Measurements from ENCODE around the gene FAM72B. TPM values are rescaled to one million over a fixed set of nuclear protein-coding genes. Genes with fewer than 3 reads are reported as not detected.
"Not testable (repeated sequence)": the region's sequence is repeated elsewhere in the genome, so short reads cannot be mapped to it uniquely, and the experiment has no call there.

FAM72B gene
- polyA plus RNA-seq, 1 donor (not counting 4 experiments of a cell fraction or from before 2014, with no cell fraction given): 5.6 TPM

- H3K4me2 ChIP-seq (ENCODE audit: control insufficient read depth, extremely low read depth, insufficient read depth, low read depth, low read length); H3K27me3 ChIP-seq (ENCODE audit: control insufficient read depth, extremely low read depth, insufficient read depth, low read length); FAIRE-seq; H3K9ac ChIP-seq (ENCODE audit: control insufficient read depth, extremely low read depth, insufficient read depth, low read length); H3K4me1 ChIP-seq (ENCODE audit: control insufficient read depth, extremely low read depth, insufficient read depth, low read length); H3K36me3 ChIP-seq (ENCODE audit: control insufficient read depth in 2 of 2, extremely low read depth in 1 of 2, insufficient read depth in 2 of 2, low read length in 2 of 2); H3K4me3 ChIP-seq (ENCODE audit: control insufficient read depth in 2 of 3, extremely low read depth in 1 of 3, insufficient read depth in 2 of 3, low read depth in 1 of 3, low read length in 3 of 3); H3K9me3 ChIP-seq (ENCODE audit: control insufficient read depth, low read depth, low read length); H3K27ac ChIP-seq (ENCODE audit: control insufficient read depth, insufficient read depth, low read length); H2AFZ ChIP-seq (ENCODE audit: control insufficient read depth, low read length); H3K79me2 ChIP-seq (ENCODE audit: control insufficient read depth, insufficient read depth, low read length); DNase-seq (ENCODE audit: low read depth, low spot score); H3K9me1 ChIP-seq (ENCODE audit: control insufficient read depth, extremely low read depth, insufficient read depth, low read length); H4K20me1 ChIP-seq (ENCODE audit: control insufficient read depth, extremely low read depth, insufficient read depth, low read length); dilution Hi-C loops (cut with MboI; ENCODE audit: extremely low pct_ligation_motif_present, low sequenced_read_pairs): not testable (repeated sequence)
Measured at GRCh38 chr1:121161199-121161901, 22.8 kb downstream of the FAM72B start.

GRCh38 chr1:121160118-121160517 is 24.0 kb downstream of the FAM72B start:
- not testable (repeated sequence) for FAIRE-seq

GRCh38 chr1:121157609-121158008 is 26.5 kb downstream of the FAM72B start:
- H3K9me1 ChIP-seq (ENCODE audit: control insufficient read depth, extremely low read depth, insufficient read depth, low read length); H3K27me3 ChIP-seq (ENCODE audit: control insufficient read depth, extremely low read depth, insufficient read depth, low read length); H3K4me3 ChIP-seq (ENCODE audit: control insufficient read depth in 2 of 3, extremely low read depth in 1 of 3, insufficient read depth in 2 of 3, low read depth in 1 of 3, low read length in 3 of 3); H3K9me3 ChIP-seq (ENCODE audit: control insufficient read depth, low read depth, low read length); H3K4me2 ChIP-seq (ENCODE audit: control insufficient read depth, extremely low read depth, insufficient read depth, low read depth, low read length); FAIRE-seq; H3K27ac ChIP-seq (ENCODE audit: control insufficient read depth, insufficient read depth, low read length); H4K20me1 ChIP-seq (ENCODE audit: control insufficient read depth, extremely low read depth, insufficient read depth, low read length); H3K79me2 ChIP-seq (ENCODE audit: control insufficient read depth, insufficient read depth, low read length); H3K9ac ChIP-seq (ENCODE audit: control insufficient read depth, extremely low read depth, insufficient read depth, low read length); dilution Hi-C loops (cut with MboI; ENCODE audit: extremely low pct_ligation_motif_present, low sequenced_read_pairs); H3K4me1 ChIP-seq (ENCODE audit: control insufficient read depth, extremely low read depth, insufficient read depth, low read length); H3K36me3 ChIP-seq (ENCODE audit: control insufficient read depth in 2 of 2, extremely low read depth in 1 of 2, insufficient read depth in 2 of 2, low read length in 2 of 2); DNase-seq (ENCODE audit: low read depth, low spot score); H2AFZ ChIP-seq (ENCODE audit: control insufficient read depth, low read length): not testable (repeated sequence)

More at GRCh38 chr1:121160118-121160517, 24.0 kb downstream of the FAM72B start:
- H3K27ac ChIP-seq (ENCODE audit: control insufficient read depth, insufficient read depth, low read length); dilution Hi-C loops (cut with MboI; ENCODE audit: extremely low pct_ligation_motif_present, low sequenced_read_pairs); H4K20me1 ChIP-seq (ENCODE audit: control insufficient read depth, extremely low read depth, insufficient read depth, low read length); H3K27me3 ChIP-seq (ENCODE audit: control insufficient read depth, extremely low read depth, insufficient read depth, low read length); H3K9ac ChIP-seq (ENCODE audit: control insufficient read depth, extremely low read depth, insufficient read depth, low read length); H3K9me1 ChIP-seq (ENCODE audit: control insufficient read depth, extremely low read depth, insufficient read depth, low read length); H3K4me1 ChIP-seq (ENCODE audit: control insufficient read depth, extremely low read depth, insufficient read depth, low read length); H3K79me2 ChIP-seq (ENCODE audit: control insufficient read depth, insufficient read depth, low read length); H3K36me3 ChIP-seq (ENCODE audit: control insufficient read depth in 2 of 2, extremely low read depth in 1 of 2, insufficient read depth in 2 of 2, low read length in 2 of 2); DNase-seq (ENCODE audit: low read depth, low spot score); H3K4me3 ChIP-seq (ENCODE audit: control insufficient read depth in 2 of 3, extremely low read depth in 1 of 3, insufficient read depth in 2 of 3, low read depth in 1 of 3, low read length in 3 of 3); H3K9me3 ChIP-seq (ENCODE audit: control insufficient read depth, low read depth, low read length); H3K4me2 ChIP-seq (ENCODE audit: control insufficient read depth, extremely low read depth, insufficient read depth, low read depth, low read length); H2AFZ ChIP-seq (ENCODE audit: control insufficient read depth, low read length): not testable (repeated sequence)

DNA sequence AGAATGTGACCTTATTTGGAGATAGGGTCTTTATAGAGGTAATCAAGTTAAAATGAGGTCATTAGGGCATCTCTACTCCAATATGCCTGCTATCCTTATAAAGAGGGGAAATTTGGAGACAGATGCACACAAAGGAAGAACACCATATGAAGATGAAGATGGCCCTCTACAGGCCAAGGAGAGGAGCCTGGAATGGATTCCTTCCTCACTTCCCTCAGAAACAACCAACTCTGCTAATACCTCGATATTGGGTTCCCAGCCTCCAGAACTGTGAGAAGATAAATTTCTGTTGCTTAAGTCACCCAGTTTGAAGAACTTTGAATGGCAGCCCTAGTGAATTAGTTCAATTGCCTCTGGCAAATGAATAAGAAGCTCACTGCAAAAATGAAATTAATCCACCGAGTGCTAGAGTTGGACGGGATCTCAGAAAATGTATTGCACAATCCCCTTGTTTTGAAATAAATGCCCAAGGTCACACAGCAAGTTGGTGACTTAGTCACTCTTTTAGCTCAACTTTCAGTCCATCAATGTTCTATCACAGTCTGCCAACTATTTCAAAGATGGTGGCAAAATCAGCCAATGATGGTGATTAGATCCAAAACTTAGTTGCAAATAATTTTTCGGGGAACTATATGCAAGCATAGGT is 27.1 kb downstream of the FAM72B start:
- DNase-seq (ENCODE audit: low read depth, low spot score); H4K20me1 ChIP-seq (ENCODE audit: control insufficient read depth, extremely low read depth, insufficient read depth, low read length); FAIRE-seq; H3K4me2 ChIP-seq (ENCODE audit: control insufficient read depth, extremely low read depth, insufficient read depth, low read depth, low read length); H3K27ac ChIP-seq (ENCODE audit: control insufficient read depth, insufficient read depth, low read length); H3K27me3 ChIP-seq (ENCODE audit: control insufficient read depth, extremely low read depth, insufficient read depth, low read length); H3K9me1 ChIP-seq (ENCODE audit: control insufficient read depth, extremely low read depth, insufficient read depth, low read length); H3K79me2 ChIP-seq (ENCODE audit: control insufficient read depth, insufficient read depth, low read length); H3K4me1 ChIP-seq (ENCODE audit: control insufficient read depth, extremely low read depth, insufficient read depth, low read length); dilution Hi-C loops (cut with MboI; ENCODE audit: extremely low pct_ligation_motif_present, low sequenced_read_pairs); H3K9me3 ChIP-seq (ENCODE audit: control insufficient read depth, low read depth, low read length); H3K36me3 ChIP-seq (ENCODE audit: control insufficient read depth in 2 of 2, extremely low read depth in 1 of 2, insufficient read depth in 2 of 2, low read length in 2 of 2); H3K4me3 ChIP-seq (ENCODE audit: control insufficient read depth in 2 of 3, extremely low read depth in 1 of 3, insufficient read depth in 2 of 3, low read depth in 1 of 3, low read length in 3 of 3); H2AFZ ChIP-seq (ENCODE audit: control insufficient read depth, low read length); H3K9ac ChIP-seq (ENCODE audit: control insufficient read depth, extremely low read depth, insufficient read depth, low read length): not testable (repeated sequence)

Measured in keratinocyte (primary cell).